Measurements from ENCODE around the gene UACA. TPM values are rescaled to one million over a fixed set of nuclear protein-coding genes. Genes with fewer than 3 reads are reported as not detected.

Gene UACA
- total RNA-seq, 1 donor from 2014 or later, result 9.4 TPM

- no peak for TF ChIP-seq CTCF (IDR thresholded peaks at IDR 0.05; ENCODE audit: insufficient read depth, low read length, poor library complexity, severe bottlenecking)
- Histone ChIP-seq H3K4me3 (ENCODE audit: low read depth, low read length) (peak overlapping the region; percentile 90), H3K36me3 (ENCODE audit: control insufficient read depth, insufficient read depth, low read length) (no peaks in the 10 kb centered on the region), H3K27me3 (ENCODE audit: control insufficient read depth, insufficient read depth, low read length) (no peaks in the 10 kb centered on the region)
- DNase-seq (ENCODE audit: low read depth), result no peak
These were observed 764 bp downstream of the UACA start for GRCh38 chr15:70762469-70763119.

- H3K4me3 ChIP-seq (ENCODE audit: low read depth, low read length), result peak overlapping the region; percentile 90
- H3K36me3 ChIP-seq (ENCODE audit: control insufficient read depth, insufficient read depth, low read length), result no peaks in the 10 kb centered on the region
- TF ChIP-seq CTCF (IDR thresholded peaks at IDR 0.05; ENCODE audit: insufficient read depth, low read length, poor library complexity, severe bottlenecking), result no peak
- H3K27me3 ChIP-seq (ENCODE audit: control insufficient read depth, insufficient read depth, low read length), result no peaks in the 10 kb centered on the region
- no peak for DNase-seq (ENCODE audit: low read depth)
These were observed 1.4 kb downstream of the UACA start for GRCh38 chr15:70761931-70762468.

GRCh38 chr15:70761046-70761445 is 2.3 kb downstream of the UACA start:
- no peak for DNase-seq (ENCODE audit: low read depth)
- no peaks in the 10 kb centered on the region for H3K36me3 ChIP-seq (ENCODE audit: control insufficient read depth, insufficient read depth, low read length)
- no peaks in the 10 kb centered on the region for H3K27me3 ChIP-seq (ENCODE audit: control insufficient read depth, insufficient read depth, low read length)
- no peak for TF ChIP-seq CTCF (IDR thresholded peaks at IDR 0.05; ENCODE audit: insufficient read depth, low read length, poor library complexity, severe bottlenecking)
- H3K4me3 ChIP-seq (ENCODE audit: low read depth, low read length), result no peak overlapping the region

GRCh38 chr15:70758790-70759462 is 4.4 kb downstream of the UACA start:
- no peaks in the 10 kb centered on the region for H3K27me3 ChIP-seq (ENCODE audit: control insufficient read depth, insufficient read depth, low read length)
- no peak overlapping the region for H3K4me3 ChIP-seq (ENCODE audit: low read depth, low read length)
- H3K36me3 ChIP-seq (ENCODE audit: control insufficient read depth, insufficient read depth, low read length), result no peaks in the 10 kb centered on the region
- no peak for TF ChIP-seq CTCF (IDR thresholded peaks at IDR 0.05; ENCODE audit: insufficient read depth, low read length, poor library complexity, severe bottlenecking)
- no peak for DNase-seq (ENCODE audit: low read depth)

- Histone ChIP-seq H3K4me3 (ENCODE audit: low read depth, low read length) (no peak overlapping the region), H3K36me3 (ENCODE audit: control insufficient read depth, insufficient read depth, low read length) (no peaks in the 10 kb centered on the region), H3K27me3 (ENCODE audit: control insufficient read depth, insufficient read depth, low read length) (no peaks in the 10 kb centered on the region)
- DNase-seq (ENCODE audit: low read depth), result no peak
- no peak for TF ChIP-seq CTCF (IDR thresholded peaks at IDR 0.05; ENCODE audit: insufficient read depth, low read length, poor library complexity, severe bottlenecking)
These were observed 5.7 kb downstream of the UACA start for GRCh38 chr15:70757627-70758026.
